K562 (cell line): ENCODE measurements around the gene C16orf92. TPM values are rescaled to one million over a fixed set of nuclear protein-coding genes. Genes with fewer than 3 reads are reported as not detected.

Experiments used
- ELK3 ChIP-seq: fragments of 450-650 bp; formaldehyde crosslinking; IDR thresholded peaks from 2 replicates; pipeline ENCODE4 v1.4.0; 2020; ENCODE audit warnings: mild to moderate bottlenecking
- ETV6 ChIP-seq, 3 experiments: fragments of 150-350 bp in 1 of 3; sonication (generic) in 1 of 3; formaldehyde crosslinking in 1 of 3; IDR thresholded peaks; 2 replicates each; pipeline versions ENCODE4 v1.6.1 to v1.8.0; 2014 to 2022; ENCODE audit warnings: borderline replicate concordance in 2 of 3, low read depth in 2 of 3, antibody characterized with exemption in 1 of 3, low read length in 1 of 3, mild to moderate bottlenecking in 1 of 3, missing genetic modification reagents in 1 of 3
- NFIC ChIP-seq: fragments of 450-650 bp; IDR thresholded peaks from 2 replicates; pipeline ENCODE4 v1.6.1; 2017; ENCODE audit warnings: mild to moderate bottlenecking, inconsistent platforms
- TCF7L2 ChIP-seq: fragments of 150-350 bp; IDR thresholded peaks from 2 replicates; pipeline ENCODE4 v1.6.1; 2016; ENCODE audit warnings: low read depth, mild to moderate bottlenecking, low read length, moderate library complexity
- TFE3 ChIP-seq: fragments of 450-650 bp; formaldehyde crosslinking; IDR thresholded peaks from 2 replicates; pipeline ENCODE4 v1.4.0; 2020; ENCODE audit warnings: mild to moderate bottlenecking, mixed read lengths
- ZBTB11 ChIP-seq, 3 experiments: fragments of 200-800 bp in 1 of 3; fragments of 250-450 bp in 1 of 3; fragments of 450-650 bp in 1 of 3; sonication (Bioruptor Pico) in 1 of 3; sonication (Bioruptor generic) in 1 of 3; formaldehyde crosslinking in 1 of 3; IDR thresholded peaks; 2 replicates each; pipeline versions ENCODE4 v1.6.1 to v1.8.0; 2016 to 2022; ENCODE audit warnings: mild to moderate bottlenecking in 2 of 3, missing genetic modification characterization in 2 of 3, missing compliant biosample characterization in 1 of 3, moderate library complexity in 1 of 3
- ZBTB17 ChIP-seq: fragments of 450-650 bp; formaldehyde crosslinking; IDR thresholded peaks from 2 replicates; pipeline ENCODE4 v1.4.0; 2020; ENCODE audit warnings: mild to moderate bottlenecking
- ZBTB40 ChIP-seq, 2 experiments: fragments of 450-650 bp in 1 of 2; sonication (generic) in 1 of 2; formaldehyde crosslinking in 1 of 2; IDR thresholded peaks; 2 replicates each; pipeline versions ENCODE4 v1.7.1 to v1.9.0; 2016 to 2022; ENCODE audit warnings: inconsistent platforms in 1 of 2, mild to moderate bottlenecking in 1 of 2, missing genetic modification reagents in 1 of 2
- ZNF695 ChIP-seq: fragments of 450-650 bp; formaldehyde crosslinking; IDR thresholded peaks from 2 replicates; pipeline ENCODE4 v1.4.0; 2020; ENCODE audit warnings: mild to moderate bottlenecking, moderate library complexity
- polyA plus RNA-seq, 8 experiments: library from polyadenylated mRNA; depleted of rRNA in 4 of 8; stranded (reverse) in 5 of 8; unstranded in 3 of 8; fragments of >200 nt; fragmentation: Nextera tagmentation in 2 of 8; fragmentation: Illumina TruSeq in 1 of 8; extraction: Ambion mirVana in 2 of 8; extraction: Trizol in 1 of 8; gene quantifications; 2 replicates each; pipeline versions ENCODE4 v1.2.1 to v1.2.3, GENCODE V29; 2011 to 2014; ENCODE audit warnings: inconsistent platforms in 1 of 8, missing spikeins in 1 of 8
- total RNA-seq, 7 experiments: library from RNA; depleted of rRNA in 6 of 7; stranded (reverse); fragments of >200 nt in 6 of 7; fragmentation: Illumina TruSeq in 2 of 7; extraction: Trizol in 2 of 7; gene quantifications; 2 replicates each; pipeline versions ENCODE4 v1.2.1 to v1.2.3, GENCODE V29; 2011 to 2021; ENCODE audit warnings: low replicate concordance in 1 of 7

Gene C16orf92
- total and polyA plus RNA-seq, 9 of the 15 experiments (the other 6 are each of a cell fraction or from before 2014, with no cell fraction given) = not detected

- TF ChIP-seq ELK3 = no peak
- TF ChIP-seq ETV6 (IDR thresholded peaks at IDR 0.05; ENCODE audit: borderline replicate concordance in 1 of 2, low read depth in 2 of 2, low read length in 1 of 2) = no peak
- no peak for TF ChIP-seq ETV6 (CRISPR knock-in tag; IDR thresholded peaks at IDR 0.05; ENCODE audit: borderline replicate concordance)
- no peak for TF ChIP-seq TCF7L2
- no peak for TF ChIP-seq ZBTB17 (CRISPR knock-in tag)
- TF ChIP-seq ZBTB11 (CRISPR knock-in tag; IDR thresholded peaks at IDR 0.05) = no peak
- TF ChIP-seq NFIC = peak; percentile 58
- TF ChIP-seq TFE3 (CRISPR knock-in tag) = no peak
- no peak for TF ChIP-seq ZNF695
- no peak for TF ChIP-seq ZBTB40 (IDR thresholded peaks at IDR 0.05)
- no peak for TF ChIP-seq ZBTB40 (CRISPR knock-in tag; IDR thresholded peaks at IDR 0.05)
Observed at GRCh38 chr16:30060836-30061554, 38.0 kb downstream of the C16orf92 start (continued).
